GM21786 (cell line): ENCODE results near the gene ABCA2.
"Not testable (repeated sequence)": the region's sequence is repeated elsewhere in the genome, so short reads cannot be mapped to it uniquely, and the experiment has no call there.

Source experiments
- ATAC-seq: cut with Tn5 transposase; IDR thresholded peaks from one replicate; pipeline ENCODE4 v1.9.1; 2021; ENCODE audit not compliant: unreplicated experiment

ABCA2 gene

GRCh38 chr9:137046088-137046787, 18.2 kb upstream of the ABCA2 start, which contains the start of gene NPDC1:
Gene NPDC1 (minus strand): TSS chr9:137046177. CDS start chr9:137045989, 188 bp downstream.
- ATAC-seq, result no peak

GRCh38 chr9:137045294-137046087, 17.5 kb upstream of the ABCA2 start:
- ATAC-seq, result no peak

- no peak for ATAC-seq
Observed at GRCh38 chr9:137044502-137045177, 16.6 kb upstream of the ABCA2 start.

- ATAC-seq, result no peak
Observed at GRCh38 chr9:137044037-137044436, 16.0 kb upstream of the ABCA2 start.

GRCh38 chr9:137042751-137043727, 15.0 kb upstream of the ABCA2 start:
- ATAC-seq, result no peak

- ATAC-seq, result no peak
Observed at GRCh38 chr9:137041124-137041523, 13.1 kb upstream of the ABCA2 start.

GRCh38 chr9:137040568-137040967, 12.5 kb upstream of the ABCA2 start:
- no peak for ATAC-seq

- no peak for ATAC-seq
Observed at GRCh38 chr9:137039611-137040366, 11.8 kb upstream of the ABCA2 start.

GRCh38 chr9:137038916-137039315, 10.9 kb upstream of the ABCA2 start:
- ATAC-seq, result no peak

- no peak for ATAC-seq
Observed at GRCh38 chr9:137037483-137037882, 9.4 kb upstream of the ABCA2 start.

GRCh38 chr9:137037035-137037434, 9.0 kb upstream of the ABCA2 start:
- no peak for ATAC-seq

GRCh38 chr9:137035937-137036336, 7.9 kb upstream of the ABCA2 start:
- no peak for ATAC-seq

- ATAC-seq, result no peak
Observed at GRCh38 chr9:137035507-137035834, 7.4 kb upstream of the ABCA2 start.

GRCh38 chr9:137034709-137035506, 6.9 kb upstream of the ABCA2 start:
- no peak for ATAC-seq

- ATAC-seq, result no peak
Observed at GRCh38 chr9:137034039-137034708, 6.1 kb upstream of the ABCA2 start.

GRCh38 chr9:137033481-137033880, 5.4 kb upstream of the ABCA2 start:
- ATAC-seq, result not testable (repeated sequence)

- no peak for ATAC-seq
Observed at GRCh38 chr9:137032858-137033257, 4.8 kb upstream of the ABCA2 start.

GRCh38 chr9:137031904-137032640, 4.0 kb upstream of the ABCA2 start, which contains the start of gene FUT7:
Gene FUT7 (minus strand): TSS chr9:137032088. CDS start chr9:137031991, 97 bp downstream.
- no peak for ATAC-seq
